K562 (cell line): ENCODE results near the gene PEAR1. TPM values are rescaled to one million over a fixed set of nuclear protein-coding genes. Genes with fewer than 3 reads are reported as not detected.
A peak's percentile ranks its signal among the peaks of the same experiment; 100 is the strongest.

Experiments used
- ATAC-seq: fragments of 200-7000 bp; cut with Tn5 transposase; 3 replicates; pipeline ENCODE4 v1.9.1; 2020; ENCODE audit warnings: moderate library complexity
- BruUV-seq: library from RNA; stranded (reverse); fragments of 400-500 nt; replicated peaks from 2 replicates; lab custom pipeline; 2021; lab: Mats Ljungman, UMichigan
- CTCF ChIA-PET: fragments of 300-600 bp; formaldehyde crosslinking; extraction: SDS; loops from one replicate; lab custom pipeline; 2021; ENCODE audit warnings: low intra/inter-chr PET ratio; lab: Yijun Ruan, JAX
- POLR2A ChIA-PET: fragments of 300-600, 350-650 bp; sonication (Branson Sonifier 250); formaldehyde crosslinking; extraction: SDS; loops from one replicate; lab custom pipeline; 2021; ENCODE audit warnings: antibody characterized with exemption, inconsistent platforms; lab: Yijun Ruan, JAX
- DNase-seq, 4 experiments: peaks; one replicate each; pipeline versions ENCODE4 v3.0.0 to v3.0.0-alpha.2; 2011 to 2018; ENCODE audit warnings: low spot score in 3 of 4, mixed read lengths in 3 of 4; ENCODE audit errors: extremely low read depth in 1 of 4
- FAIRE-seq: peaks from 2 replicates; lab custom pipeline; 2011; peaks lifted over from hg19 to GRCh38; lab: Jason Lieb, UNC
- H2AFZ ChIP-seq: 2 replicates; pipeline ENCODE4 v1.6.0; 2011; ENCODE audit warnings: low read depth, low read length, control low read depth, inconsistent platforms
- H3K27ac ChIP-seq: fragments of 200-600 bp; 3 replicates; pipeline ENCODE4 v1.8.0; 2011; ENCODE audit warnings: low read depth, mild to moderate bottlenecking, control low read depth, inconsistent platforms, low read length, moderate library complexity, mixed read lengths; ENCODE audit errors: extremely low read depth
- H3K27me3 ChIP-seq, 2 experiments: fragments of 300-600 bp in 1 of 2; 2 replicates in 1 of 2; 3 replicates in 1 of 2; pipeline versions ENCODE4 v1.6.0 to v1.8.0; 2011; ENCODE audit warnings: inconsistent platforms in 2 of 2, low read length in 2 of 2, mild to moderate bottlenecking in 1 of 2, mixed read lengths in 1 of 2, moderate library complexity in 1 of 2; ENCODE audit not compliant: control insufficient read depth in 2 of 2, insufficient read depth in 2 of 2
- H3K36me3 ChIP-seq: fragments of 300-600 bp; 3 replicates; pipeline ENCODE4 v1.8.0; 2011; ENCODE audit warnings: mild to moderate bottlenecking, low read length, inconsistent platforms; ENCODE audit not compliant: control insufficient read depth, insufficient read depth
- H3K4me1 ChIP-seq, 2 experiments: fragments of 200-600 bp in 1 of 2; replicated peaks in 1 of 2; 2 replicates in 1 of 2; 3 replicates in 1 of 2; pipeline versions ENCODE4 v1.5.1 to v1.8.0; 2011; ENCODE audit warnings: inconsistent platforms in 2 of 2, low read length in 2 of 2, mild to moderate bottlenecking in 1 of 2, mixed read lengths in 1 of 2, moderate library complexity in 1 of 2; ENCODE audit not compliant: control insufficient read depth in 2 of 2, insufficient read depth in 2 of 2
- H3K4me2 ChIP-seq: 2 replicates; pipeline ENCODE4 v1.6.1; 2011; ENCODE audit warnings: low read length, control low read depth, inconsistent platforms, mixed read lengths; ENCODE audit not compliant: insufficient read depth
- H3K4me3 ChIP-seq: fragments of 200-600 bp; sonication (generic), shearing (Covaris generic); 2 replicates; pipeline ENCODE4 v1.5.1; 2016; ENCODE audit warnings: control low read depth, inconsistent platforms
- H3K79me2 ChIP-seq: fragments of 200-600 bp; 3 replicates; pipeline ENCODE4 v1.8.0; 2011; ENCODE audit warnings: low read length, inconsistent platforms; ENCODE audit not compliant: control insufficient read depth, insufficient read depth
- H3K9ac ChIP-seq, 2 experiments: 2 replicates each; pipeline versions ENCODE4 v1.6.0 to v1.6.1; 2011; ENCODE audit warnings: low read depth in 2 of 2, low read length in 2 of 2, control low read depth in 1 of 2, inconsistent platforms in 1 of 2, mild to moderate bottlenecking in 1 of 2, mixed read lengths in 1 of 2; ENCODE audit not compliant: insufficient read depth in 1 of 2
- H3K9me1 ChIP-seq: one replicate; pipeline ENCODE4 v1.6.0; 2011; ENCODE audit warnings: inconsistent platforms, mild to moderate bottlenecking, low read length, moderate library complexity; ENCODE audit not compliant: control insufficient read depth, insufficient read depth
- H3K9me3 ChIP-seq: replicated peaks from 2 replicates; pipeline ENCODE4 v1.5.1; 2011; ENCODE audit warnings: low read depth, low read length, inconsistent platforms; ENCODE audit not compliant: control insufficient read depth, insufficient read depth
- H4K20me1 ChIP-seq: replicated peaks from 2 replicates; pipeline ENCODE4 v1.6.1; 2011; ENCODE audit warnings: low read length, inconsistent platforms, mixed read lengths; ENCODE audit not compliant: control insufficient read depth, insufficient read depth
- ATF4 ChIP-seq: fragments of 450-650 bp; formaldehyde crosslinking; IDR thresholded peaks from 2 replicates; pipeline ENCODE4 v1.4.0; 2022; ENCODE audit warnings: mild to moderate bottlenecking, moderate library complexity
- CTCF ChIP-seq, 3 experiments: IDR thresholded peaks in 2 of 3; conservative IDR thresholded peaks in 1 of 3; 2 replicates each; pipeline ENCODE4 v1.5.1; 2011 to 2012; ENCODE audit warnings: low read length in 3 of 3, mild to moderate bottlenecking in 3 of 3, control low read depth in 2 of 3, improper control_type of control experiment in 1 of 3, inconsistent platforms in 1 of 3, low read depth in 1 of 3, mixed read lengths in 1 of 3, moderate library complexity in 1 of 3; ENCODE audit not compliant: insufficient read depth in 2 of 3
- DLX4 ChIP-seq: fragments of 250-450 bp; sonication (Bioruptor Pico); IDR thresholded peaks from 2 replicates; pipeline ENCODE4 v1.6.1; 2021; ENCODE audit warnings: mild to moderate bottlenecking
- DPF2 ChIP-seq: fragments of 450-650 bp; IDR thresholded peaks from 2 replicates; pipeline ENCODE4 v1.6.1; 2016
- STAG1 ChIP-seq: sonication (generic); formaldehyde crosslinking; IDR thresholded peaks from 2 replicates; pipeline ENCODE4 v1.5.0; 2020; ENCODE audit warnings: missing genetic modification reagents, borderline replicate concordance
- XRCC5 ChIP-seq: fragments of 200-400 bp; formaldehyde crosslinking; IDR thresholded peaks from 2 replicates; pipeline ENCODE4 v1.6.1; 2017; ENCODE audit warnings: low read depth, mild to moderate bottlenecking, low read length
- ZNF609 ChIP-seq: sonication (generic); formaldehyde crosslinking; IDR thresholded peaks from 2 replicates; pipeline ENCODE4 v1.8.1; 2023; ENCODE audit warnings: missing genetic modification reagents, mild to moderate bottlenecking, borderline replicate concordance
- WGBS: fragments of 100-300 bp; shearing (Covaris generic); methylation state at CpG from one replicate; pipeline ENCODE4 v1.1.6; 2016; ENCODE audit warnings: low coverage, mixed read lengths; ENCODE audit not compliant: insufficient coverage; ENCODE audit errors: missing lambda C conversion rate; 5-methylcytosine and 5-hydroxymethylcytosine counted together
- in situ Hi-C: fragments of 300-500 bp; cut with MboI; formaldehyde crosslinking; loops from 4 replicates; pipeline ENCODE4 v1.15.0; 2018; ENCODE audit warnings: inconsistent platforms, mixed read lengths
- intact Hi-C: fragments of 100-400 bp; cut with micrococcal nuclease; formaldehyde crosslinking; loops from 2 replicates; pipeline ENCODE4 v1.14.2; 2022
- polyA plus RNA-seq, 8 experiments: library from polyadenylated mRNA; depleted of rRNA in 4 of 8; stranded (reverse) in 5 of 8; unstranded in 3 of 8; fragments of >200 nt; fragmentation: Nextera tagmentation in 2 of 8; fragmentation: Illumina TruSeq in 1 of 8; extraction: Ambion mirVana in 2 of 8; extraction: Trizol in 1 of 8; gene quantifications; 2 replicates each; pipeline versions ENCODE4 v1.2.1 to v1.2.3, GENCODE V29; 2011 to 2014; ENCODE audit warnings: inconsistent platforms in 1 of 8, missing spikeins in 1 of 8
- total RNA-seq, 7 experiments: library from RNA; depleted of rRNA in 6 of 7; stranded (reverse); fragments of >200 nt in 6 of 7; fragmentation: Illumina TruSeq in 2 of 7; extraction: Trizol in 2 of 7; gene quantifications; 2 replicates each; pipeline versions ENCODE4 v1.2.1 to v1.2.3, GENCODE V29; 2011 to 2021; ENCODE audit warnings: low replicate concordance in 1 of 7

Gene PEAR1
- total and polyA plus RNA-seq, 9 of the 15 experiments (the other 6 are each of a cell fraction or from before 2014, with no cell fraction given), result 0.87 to 13.9 (median 6.1) TPM

- TF ChIP-seq ATF4 (CRISPR knock-in tag), result no peak
Measured at GRCh38 chr1:156914440-156914856, 20.9 kb downstream of the PEAR1 start (continued).

GRCh38 chr1:156920233-156921052 is 26.9 kb downstream of the PEAR1 start, which contains the start of gene LRRC71:
TSS of gene LRRC71 (plus strand) at chr1:156920632. CDS start at chr1:156920804, 172 bp downstream.
- Histone ChIP-seq H3K27ac (no peak within 1 kb of the TSS), H3K9me3 (peaks cover 3% of the 10 kb centered on the region; the same call in 1 of the 2 replicates), H4K20me1 (no peaks in the 10 kb centered on the region), H3K4me3 (peak within 1 kb of the TSS; percentile 15; the same call in 1 of the 2 replicates), H2AFZ (peak within 1 kb of the TSS; percentile 91), H3K9ac (peak within 1 kb of the TSS; percentile 46 to 91; a peak in 3 of 4 replicates), H3K36me3 (peaks cover 3% of the 10 kb centered on the region; the same call in 1 of the 3 replicates), H3K4me2 (peak within 1 kb of the TSS; percentile 71), H3K27me3 (peaks cover 8 to 17% of the 10 kb centered on the region in 2 experiments; a peak in 3 of 5 replicates), H3K9me1 (no peaks in the 10 kb centered on the region), H3K79me2 (no peaks in the 10 kb centered on the region), H3K4me1 (peaks cover 17 to 34% of the 10 kb centered on the region in 2 experiments)
- peak; percentile 97 for ATAC-seq
- intact Hi-C loops, result loop anchor here (1.0 to 5.0 kb wide), 4 partner anchors 10 to 193 kb away; partner anchors contain the start of genes ISG20L2 and METTL25B
- in situ Hi-C loops, result no loop called here
- 18% methylated on average over 45 of the region's 71 CpGs for WGBS
- POLR2A ChIA-PET, result interaction anchor here (0.7 to 1.6 kb wide), 3 partner anchors 9 to 235 kb away, joined by 3 to 4 read pairs (median 3); no protein-coding TSS in a partner anchor
- BruUV-seq, result no TSS peak
- peak; percentile 94 to 96 (median 95) for DNase-seq
- CTCF ChIA-PET, result interaction anchor here (0.6 to 2.9 kb wide), 9 partner anchors 10 to 231 kb away, joined by 3 to 19 read pairs (median 4); partner anchors contain the start of gene PEAR1
- peak; percentile 52 for FAIRE-seq
- TF ChIP-seq DLX4 (CRISPR knock-in tag) (no peak), XRCC5 (peak; percentile 83), DPF2 (peak; percentile 48; the same call in 1 of the 2 replicates), CTCF (IDR thresholded peaks at IDR 0.05 in 2 of 3, conservative IDR thresholded peaks at IDR 0.05 in 1 of 3; ENCODE audit: insufficient read depth in 2 of 3, low read depth in 1 of 3, low read length in 3 of 3) (peak; percentile 97 to 98 (median 97)), STAG1 (CRISPR knock-in tag) (peak; percentile 82), ZNF609 (CRISPR knock-in tag) (0 out of 2 replicates have a peak, but pooled peaks have one; percentile 66)
